HEK293 (cell line): ENCODE results near the gene DLL4.

Experiments
- KLF9 ChIP-seq: fragments of 450-650 bp; formaldehyde crosslinking; IDR thresholded peaks from 2 replicates; pipeline ENCODE4 v1.5.1; 2016; ENCODE audit warnings: missing biosample characterization, missing genetic modification characterization, low read depth
- YY1 ChIP-seq: fragments of 450-650 bp; formaldehyde crosslinking; IDR thresholded peaks from 2 replicates; pipeline ENCODE4 v1.5.1; 2018; ENCODE audit warnings: missing biosample characterization, missing genetic modification characterization
- ZBTB20 ChIP-seq: fragments of 450-650 bp; formaldehyde crosslinking; IDR thresholded peaks from 2 replicates; pipeline ENCODE4 v1.5.1; 2016; ENCODE audit warnings: missing biosample characterization, missing genetic modification characterization
- ZBTB7A ChIP-seq: fragments of 450-650 bp; formaldehyde crosslinking; IDR thresholded peaks from 2 replicates; pipeline ENCODE4 v1.5.1; 2016; ENCODE audit warnings: low read depth, missing biosample characterization, missing genetic modification characterization
- ZNF10 ChIP-seq: fragments of 450-650 bp; formaldehyde crosslinking; IDR thresholded peaks from 2 replicates; pipeline ENCODE4 v1.5.1; 2017; ENCODE audit warnings: missing biosample characterization, missing genetic modification characterization
- ZNF23 ChIP-seq: fragments of 450-650 bp; formaldehyde crosslinking; IDR thresholded peaks from 2 replicates; pipeline ENCODE4 v1.5.1; 2016; ENCODE audit warnings: missing biosample characterization, missing genetic modification characterization, borderline replicate concordance
- ZNF792 ChIP-seq: fragments of 450-650 bp; formaldehyde crosslinking; IDR thresholded peaks from 2 replicates; pipeline ENCODE4 v1.5.1; 2016; ENCODE audit warnings: missing biosample characterization, missing genetic modification characterization
- TF ChIP-seq, protein P1 (sequence below): fragments of 450-650 bp; formaldehyde crosslinking; IDR thresholded peaks from 2 replicates; pipeline ENCODE4 v1.5.1; 2016; ENCODE audit warnings: missing biosample characterization, missing genetic modification characterization, borderline replicate concordance
- TF ChIP-seq, protein P2 (sequence below): fragments of 450-650 bp; formaldehyde crosslinking; IDR thresholded peaks from 2 replicates; pipeline ENCODE4 v1.5.1; 2016; ENCODE audit warnings: missing biosample characterization, missing genetic modification characterization
- TF ChIP-seq, protein P3 (sequence below): fragments of 450-650 bp; formaldehyde crosslinking; IDR thresholded peaks from 2 replicates; pipeline ENCODE4 v1.5.1; 2016; ENCODE audit warnings: missing biosample characterization, missing genetic modification characterization, low read depth
- TF ChIP-seq, protein P4 (sequence below): fragments of 450-650 bp; formaldehyde crosslinking; IDR thresholded peaks from 2 replicates; pipeline ENCODE4 v1.5.1; 2016; ENCODE audit warnings: missing biosample characterization, missing genetic modification characterization
- TF ChIP-seq, protein P5 (sequence below): fragments of 450-650 bp; formaldehyde crosslinking; IDR thresholded peaks from 2 replicates; pipeline ENCODE4 v1.5.1; 2016; ENCODE audit warnings: missing biosample characterization, missing genetic modification characterization
- TF ChIP-seq, protein P6 (sequence below): fragments of 450-650 bp; formaldehyde crosslinking; optimal IDR thresholded peaks from 2 replicates; pipeline ENCODE3; 2016; ENCODE audit warnings: missing biosample characterization, mild to moderate bottlenecking, missing genetic modification characterization

DNA sequence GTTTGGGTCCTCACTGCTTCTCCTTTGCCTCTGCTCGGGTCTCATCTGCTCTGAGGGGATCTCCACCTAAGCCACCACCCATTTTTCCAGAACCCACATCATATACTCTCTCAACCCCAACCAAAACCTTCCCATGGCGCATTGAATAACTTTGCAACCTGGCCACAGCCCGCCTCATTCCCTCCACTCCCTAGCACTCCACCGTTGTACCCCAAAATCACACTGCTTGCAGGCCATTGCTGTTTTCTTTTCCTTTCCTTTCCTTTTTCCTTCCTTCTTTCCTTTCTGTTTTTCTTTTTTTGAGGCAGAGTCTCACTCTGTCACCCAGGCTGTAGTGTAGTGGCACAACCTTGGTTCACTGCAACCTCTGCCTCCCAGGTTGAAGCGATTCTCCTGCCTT is 38.0 kb upstream of the DLL4 start:
- TF ChIP-seq ZNF792 (tag by site-specific recombination) = no peak
- no peak for TF ChIP-seq YY1 (tag by site-specific recombination)
- TF ChIP-seq, protein P1, sequence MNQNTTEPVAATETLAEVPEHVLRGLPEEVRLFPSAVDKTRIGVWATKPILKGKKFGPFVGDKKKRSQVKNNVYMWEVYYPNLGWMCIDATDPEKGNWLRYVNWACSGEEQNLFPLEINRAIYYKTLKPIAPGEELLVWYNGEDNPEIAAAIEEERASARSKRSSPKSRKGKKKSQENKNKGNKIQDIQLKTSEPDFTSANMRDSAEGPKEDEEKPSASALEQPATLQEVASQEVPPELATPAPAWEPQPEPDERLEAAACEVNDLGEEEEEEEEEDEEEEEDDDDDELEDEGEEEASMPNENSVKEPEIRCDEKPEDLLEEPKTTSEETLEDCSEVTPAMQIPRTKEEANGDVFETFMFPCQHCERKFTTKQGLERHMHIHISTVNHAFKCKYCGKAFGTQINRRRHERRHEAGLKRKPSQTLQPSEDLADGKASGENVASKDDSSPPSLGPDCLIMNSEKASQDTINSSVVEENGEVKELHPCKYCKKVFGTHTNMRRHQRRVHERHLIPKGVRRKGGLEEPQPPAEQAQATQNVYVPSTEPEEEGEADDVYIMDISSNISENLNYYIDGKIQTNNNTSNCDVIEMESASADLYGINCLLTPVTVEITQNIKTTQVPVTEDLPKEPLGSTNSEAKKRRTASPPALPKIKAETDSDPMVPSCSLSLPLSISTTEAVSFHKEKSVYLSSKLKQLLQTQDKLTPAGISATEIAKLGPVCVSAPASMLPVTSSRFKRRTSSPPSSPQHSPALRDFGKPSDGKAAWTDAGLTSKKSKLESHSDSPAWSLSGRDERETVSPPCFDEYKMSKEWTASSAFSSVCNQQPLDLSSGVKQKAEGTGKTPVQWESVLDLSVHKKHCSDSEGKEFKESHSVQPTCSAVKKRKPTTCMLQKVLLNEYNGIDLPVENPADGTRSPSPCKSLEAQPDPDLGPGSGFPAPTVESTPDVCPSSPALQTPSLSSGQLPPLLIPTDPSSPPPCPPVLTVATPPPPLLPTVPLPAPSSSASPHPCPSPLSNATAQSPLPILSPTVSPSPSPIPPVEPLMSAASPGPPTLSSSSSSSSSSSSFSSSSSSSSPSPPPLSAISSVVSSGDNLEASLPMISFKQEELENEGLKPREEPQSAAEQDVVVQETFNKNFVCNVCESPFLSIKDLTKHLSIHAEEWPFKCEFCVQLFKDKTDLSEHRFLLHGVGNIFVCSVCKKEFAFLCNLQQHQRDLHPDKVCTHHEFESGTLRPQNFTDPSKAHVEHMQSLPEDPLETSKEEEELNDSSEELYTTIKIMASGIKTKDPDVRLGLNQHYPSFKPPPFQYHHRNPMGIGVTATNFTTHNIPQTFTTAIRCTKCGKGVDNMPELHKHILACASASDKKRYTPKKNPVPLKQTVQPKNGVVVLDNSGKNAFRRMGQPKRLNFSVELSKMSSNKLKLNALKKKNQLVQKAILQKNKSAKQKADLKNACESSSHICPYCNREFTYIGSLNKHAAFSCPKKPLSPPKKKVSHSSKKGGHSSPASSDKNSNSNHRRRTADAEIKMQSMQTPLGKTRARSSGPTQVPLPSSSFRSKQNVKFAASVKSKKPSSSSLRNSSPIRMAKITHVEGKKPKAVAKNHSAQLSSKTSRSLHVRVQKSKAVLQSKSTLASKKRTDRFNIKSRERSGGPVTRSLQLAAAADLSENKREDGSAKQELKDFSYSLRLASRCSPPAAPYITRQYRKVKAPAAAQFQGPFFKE = no peak
- TF ChIP-seq, protein P2, sequence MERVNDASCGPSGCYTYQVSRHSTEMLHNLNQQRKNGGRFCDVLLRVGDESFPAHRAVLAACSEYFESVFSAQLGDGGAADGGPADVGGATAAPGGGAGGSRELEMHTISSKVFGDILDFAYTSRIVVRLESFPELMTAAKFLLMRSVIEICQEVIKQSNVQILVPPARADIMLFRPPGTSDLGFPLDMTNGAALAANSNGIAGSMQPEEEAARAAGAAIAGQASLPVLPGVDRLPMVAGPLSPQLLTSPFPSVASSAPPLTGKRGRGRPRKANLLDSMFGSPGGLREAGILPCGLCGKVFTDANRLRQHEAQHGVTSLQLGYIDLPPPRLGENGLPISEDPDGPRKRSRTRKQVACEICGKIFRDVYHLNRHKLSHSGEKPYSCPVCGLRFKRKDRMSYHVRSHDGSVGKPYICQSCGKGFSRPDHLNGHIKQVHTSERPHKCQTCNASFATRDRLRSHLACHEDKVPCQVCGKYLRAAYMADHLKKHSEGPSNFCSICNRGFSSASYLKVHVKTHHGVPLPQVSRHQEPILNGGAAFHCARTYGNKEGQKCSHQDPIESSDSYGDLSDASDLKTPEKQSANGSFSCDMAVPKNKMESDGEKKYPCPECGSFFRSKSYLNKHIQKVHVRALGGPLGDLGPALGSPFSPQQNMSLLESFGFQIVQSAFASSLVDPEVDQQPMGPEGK (tag by site-specific recombination) = no peak
- TF ChIP-seq KLF9 = no peak
- TF ChIP-seq ZNF23 = no peak
- TF ChIP-seq, protein P3, sequence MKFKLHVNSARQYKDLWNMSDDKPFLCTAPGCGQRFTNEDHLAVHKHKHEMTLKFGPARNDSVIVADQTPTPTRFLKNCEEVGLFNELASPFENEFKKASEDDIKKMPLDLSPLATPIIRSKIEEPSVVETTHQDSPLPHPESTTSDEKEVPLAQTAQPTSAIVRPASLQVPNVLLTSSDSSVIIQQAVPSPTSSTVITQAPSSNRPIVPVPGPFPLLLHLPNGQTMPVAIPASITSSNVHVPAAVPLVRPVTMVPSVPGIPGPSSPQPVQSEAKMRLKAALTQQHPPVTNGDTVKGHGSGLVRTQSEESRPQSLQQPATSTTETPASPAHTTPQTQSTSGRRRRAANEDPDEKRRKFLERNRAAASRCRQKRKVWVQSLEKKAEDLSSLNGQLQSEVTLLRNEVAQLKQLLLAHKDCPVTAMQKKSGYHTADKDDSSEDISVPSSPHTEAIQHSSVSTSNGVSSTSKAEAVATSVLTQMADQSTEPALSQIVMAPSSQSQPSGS (tag by site-specific recombination) = no peak
- TF ChIP-seq, protein P4, sequence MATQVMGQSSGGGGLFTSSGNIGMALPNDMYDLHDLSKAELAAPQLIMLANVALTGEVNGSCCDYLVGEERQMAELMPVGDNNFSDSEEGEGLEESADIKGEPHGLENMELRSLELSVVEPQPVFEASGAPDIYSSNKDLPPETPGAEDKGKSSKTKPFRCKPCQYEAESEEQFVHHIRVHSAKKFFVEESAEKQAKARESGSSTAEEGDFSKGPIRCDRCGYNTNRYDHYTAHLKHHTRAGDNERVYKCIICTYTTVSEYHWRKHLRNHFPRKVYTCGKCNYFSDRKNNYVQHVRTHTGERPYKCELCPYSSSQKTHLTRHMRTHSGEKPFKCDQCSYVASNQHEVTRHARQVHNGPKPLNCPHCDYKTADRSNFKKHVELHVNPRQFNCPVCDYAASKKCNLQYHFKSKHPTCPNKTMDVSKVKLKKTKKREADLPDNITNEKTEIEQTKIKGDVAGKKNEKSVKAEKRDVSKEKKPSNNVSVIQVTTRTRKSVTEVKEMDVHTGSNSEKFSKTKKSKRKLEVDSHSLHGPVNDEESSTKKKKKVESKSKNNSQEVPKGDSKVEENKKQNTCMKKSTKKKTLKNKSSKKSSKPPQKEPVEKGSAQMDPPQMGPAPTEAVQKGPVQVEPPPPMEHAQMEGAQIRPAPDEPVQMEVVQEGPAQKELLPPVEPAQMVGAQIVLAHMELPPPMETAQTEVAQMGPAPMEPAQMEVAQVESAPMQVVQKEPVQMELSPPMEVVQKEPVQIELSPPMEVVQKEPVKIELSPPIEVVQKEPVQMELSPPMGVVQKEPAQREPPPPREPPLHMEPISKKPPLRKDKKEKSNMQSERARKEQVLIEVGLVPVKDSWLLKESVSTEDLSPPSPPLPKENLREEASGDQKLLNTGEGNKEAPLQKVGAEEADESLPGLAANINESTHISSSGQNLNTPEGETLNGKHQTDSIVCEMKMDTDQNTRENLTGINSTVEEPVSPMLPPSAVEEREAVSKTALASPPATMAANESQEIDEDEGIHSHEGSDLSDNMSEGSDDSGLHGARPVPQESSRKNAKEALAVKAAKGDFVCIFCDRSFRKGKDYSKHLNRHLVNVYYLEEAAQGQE (tag by site-specific recombination) = no peak
- TF ChIP-seq, protein P5, sequence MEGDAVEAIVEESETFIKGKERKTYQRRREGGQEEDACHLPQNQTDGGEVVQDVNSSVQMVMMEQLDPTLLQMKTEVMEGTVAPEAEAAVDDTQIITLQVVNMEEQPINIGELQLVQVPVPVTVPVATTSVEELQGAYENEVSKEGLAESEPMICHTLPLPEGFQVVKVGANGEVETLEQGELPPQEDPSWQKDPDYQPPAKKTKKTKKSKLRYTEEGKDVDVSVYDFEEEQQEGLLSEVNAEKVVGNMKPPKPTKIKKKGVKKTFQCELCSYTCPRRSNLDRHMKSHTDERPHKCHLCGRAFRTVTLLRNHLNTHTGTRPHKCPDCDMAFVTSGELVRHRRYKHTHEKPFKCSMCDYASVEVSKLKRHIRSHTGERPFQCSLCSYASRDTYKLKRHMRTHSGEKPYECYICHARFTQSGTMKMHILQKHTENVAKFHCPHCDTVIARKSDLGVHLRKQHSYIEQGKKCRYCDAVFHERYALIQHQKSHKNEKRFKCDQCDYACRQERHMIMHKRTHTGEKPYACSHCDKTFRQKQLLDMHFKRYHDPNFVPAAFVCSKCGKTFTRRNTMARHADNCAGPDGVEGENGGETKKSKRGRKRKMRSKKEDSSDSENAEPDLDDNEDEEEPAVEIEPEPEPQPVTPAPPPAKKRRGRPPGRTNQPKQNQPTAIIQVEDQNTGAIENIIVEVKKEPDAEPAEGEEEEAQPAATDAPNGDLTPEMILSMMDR (tag by site-specific recombination) = no peak
- TF ChIP-seq ZBTB7A (tag by site-specific recombination) = no peak
- TF ChIP-seq ZBTB20 (tag by site-specific recombination) = no peak
- TF ChIP-seq, protein P6, sequence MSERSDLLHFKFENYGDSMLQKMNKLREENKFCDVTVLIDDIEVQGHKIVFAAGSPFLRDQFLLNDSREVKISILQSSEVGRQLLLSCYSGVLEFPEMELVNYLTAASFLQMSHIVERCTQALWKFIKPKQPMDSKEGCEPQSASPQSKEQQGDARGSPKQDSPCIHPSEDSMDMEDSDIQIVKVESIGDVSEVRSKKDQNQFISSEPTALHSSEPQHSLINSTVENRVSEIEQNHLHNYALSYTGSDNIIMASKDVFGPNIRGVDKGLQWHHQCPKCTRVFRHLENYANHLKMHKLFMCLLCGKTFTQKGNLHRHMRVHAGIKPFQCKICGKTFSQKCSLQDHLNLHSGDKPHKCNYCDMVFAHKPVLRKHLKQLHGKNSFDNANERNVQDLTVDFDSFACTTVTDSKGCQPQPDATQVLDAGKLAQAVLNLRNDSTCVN (tag by site-specific recombination) = no peak
- TF ChIP-seq ZNF10 = no peak
